Breast epithelium (tissue), 4 donors: ENCODE data around the gene TMEM41A. TPM values are rescaled to one million over a fixed set of nuclear protein-coding genes. Genes with fewer than 3 reads are reported as not detected.

Source experiments
- DNase-seq, 2 donors: peaks; one replicate each; pipeline ENCODE4 v3.0.0-alpha.2; 2019; ENCODE audit warnings: low spot score in 2 of 2
- H3K27ac ChIP-seq, 2 donors: fragments of 200-600 bp; sonication (generic) in 1 of 2; one replicate each; pipeline ENCODE4 v1.5.1; 2016 to 2019; ENCODE audit warnings: mild to moderate bottlenecking in 1 of 2
- H3K27me3 ChIP-seq, 2 donors: fragments of 200-600 bp; sonication (generic) in 1 of 2; one replicate each; pipeline versions ENCODE4 v1.5.1 to v1.6.0; 2017 to 2019; ENCODE audit warnings: control low read depth in 1 of 2, mild to moderate bottlenecking in 1 of 2
- H3K36me3 ChIP-seq: fragments of 200-600 bp; one replicate; pipeline ENCODE4 v1.5.1; 2019
- H3K4me1 ChIP-seq, 2 donors: fragments of 200-600 bp; sonication (generic); one replicate each; pipeline ENCODE4 v1.5.1; 2016 to 2019; ENCODE audit warnings: control low read depth in 1 of 2
- H3K4me3 ChIP-seq, 3 donors: fragments of 200-600 bp; sonication (generic); 1 replicate in 2 of 3; 2 replicates in 1 of 3; pipeline ENCODE4 v1.5.1; 2016 to 2019; ENCODE audit warnings: mild to moderate bottlenecking in 3 of 3, moderate library complexity in 2 of 3
- H3K9me3 ChIP-seq, 2 donors: fragments of 200-600 bp; sonication (generic) in 1 of 2; one replicate each; pipeline ENCODE4 v1.5.1; 2016 to 2019; ENCODE audit warnings: control low read depth in 1 of 2
- POLR2A ChIP-seq: fragments of 450-650 bp; IDR thresholded peaks from one replicate; pipeline ENCODE4 v1.6.1; 2016; ENCODE audit warnings: antibody characterized with exemption, mild to moderate bottlenecking, moderate library complexity
- POLR2AphosphoS5 ChIP-seq, 3 donors: sonication (generic); formaldehyde crosslinking; IDR thresholded peaks; one replicate each; pipeline ENCODE4 v1.6.1; 2017; ENCODE audit warnings: antibody characterized with exemption in 3 of 3
- intact Hi-C: fragments of 100-400 bp; cut with DNase I; formaldehyde crosslinking; loops from one replicate; pipeline ENCODE4 v1.15.1; 2023; ENCODE audit warnings: low total_unique reads
- total RNA-seq, 3 donors: library from RNA; depleted of rRNA; stranded (reverse); fragments of >200 nt; gene quantifications; one replicate each; pipeline ENCODE4 v1.1.0, GENCODE V29; 2016
- TF ChIP-seq, protein P1 (sequence below), 3 donors: fragments of 450-650 bp; IDR thresholded peaks; one replicate each; pipeline ENCODE4 v1.5.1; 2016 to 2017; ENCODE audit warnings: antibody characterized with exemption in 3 of 3, mild to moderate bottlenecking in 3 of 3, moderate library complexity in 3 of 3

Gene TMEM41A
- total RNA-seq, 3 donors from 2014 or later = 11.5 to 22.2 (median 15.1) TPM

DNA sequence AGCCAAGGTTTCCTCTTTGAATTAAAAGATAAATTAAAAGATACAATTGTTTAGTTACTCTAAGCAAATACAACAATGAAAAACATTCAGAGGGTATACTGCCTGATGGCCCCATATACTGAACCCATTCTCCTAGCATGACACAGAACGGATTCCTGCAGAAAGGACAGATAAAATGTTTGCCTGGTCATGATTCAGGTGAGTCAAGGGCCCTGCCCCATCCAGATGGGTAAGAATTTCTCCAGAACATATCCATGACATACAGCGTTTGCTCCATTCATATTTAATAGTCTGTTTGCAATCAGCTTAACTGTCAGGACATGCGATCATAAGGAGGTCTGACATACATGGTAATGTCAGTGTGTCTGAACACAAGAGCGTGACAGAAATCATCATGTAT is 8.6 kb downstream of the TMEM41A start:
- Histone ChIP-seq H3K27ac (no peak overlapping the region), H3K4me1 (no peaks in the 10 kb centered on the region), H3K27me3 (no peaks in the 10 kb centered on the region), H3K4me3 (no peak overlapping the region), H3K9me3 (no peaks in the 10 kb centered on the region), H3K36me3 (peaks cover 3% of the 10 kb centered on the region)
- DNase-seq = no peak
- TF ChIP-seq POLR2A (no peak), POLR2AphosphoS5 (IDR thresholded peaks at IDR 0.05) (no peak)
- TF ChIP-seq, protein P1, sequence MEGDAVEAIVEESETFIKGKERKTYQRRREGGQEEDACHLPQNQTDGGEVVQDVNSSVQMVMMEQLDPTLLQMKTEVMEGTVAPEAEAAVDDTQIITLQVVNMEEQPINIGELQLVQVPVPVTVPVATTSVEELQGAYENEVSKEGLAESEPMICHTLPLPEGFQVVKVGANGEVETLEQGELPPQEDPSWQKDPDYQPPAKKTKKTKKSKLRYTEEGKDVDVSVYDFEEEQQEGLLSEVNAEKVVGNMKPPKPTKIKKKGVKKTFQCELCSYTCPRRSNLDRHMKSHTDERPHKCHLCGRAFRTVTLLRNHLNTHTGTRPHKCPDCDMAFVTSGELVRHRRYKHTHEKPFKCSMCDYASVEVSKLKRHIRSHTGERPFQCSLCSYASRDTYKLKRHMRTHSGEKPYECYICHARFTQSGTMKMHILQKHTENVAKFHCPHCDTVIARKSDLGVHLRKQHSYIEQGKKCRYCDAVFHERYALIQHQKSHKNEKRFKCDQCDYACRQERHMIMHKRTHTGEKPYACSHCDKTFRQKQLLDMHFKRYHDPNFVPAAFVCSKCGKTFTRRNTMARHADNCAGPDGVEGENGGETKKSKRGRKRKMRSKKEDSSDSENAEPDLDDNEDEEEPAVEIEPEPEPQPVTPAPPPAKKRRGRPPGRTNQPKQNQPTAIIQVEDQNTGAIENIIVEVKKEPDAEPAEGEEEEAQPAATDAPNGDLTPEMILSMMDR (IDR thresholded peaks at IDR 0.05) = no peak
- intact Hi-C loops = no loop called here

DNA sequence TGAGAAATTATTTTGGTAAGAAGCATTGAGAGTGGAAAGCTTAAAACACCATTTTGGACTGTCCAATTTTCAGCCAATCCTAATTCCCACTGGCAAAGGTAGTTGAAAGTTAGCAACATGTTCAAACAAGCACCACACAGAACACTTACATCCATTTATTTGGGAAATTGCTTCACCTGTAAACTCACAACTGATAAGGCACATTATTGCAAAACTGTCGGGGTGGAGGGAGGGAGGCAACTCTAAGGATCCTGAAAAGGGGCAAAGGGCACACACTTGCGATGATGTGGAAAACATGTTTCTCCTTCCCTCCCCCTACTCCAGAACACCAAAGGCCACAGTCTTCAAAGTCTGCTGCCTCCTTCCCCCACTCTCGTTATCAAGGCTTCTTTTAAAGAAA is 9.4 kb downstream of the TMEM41A start:
- H3K4me3 ChIP-seq = no peak overlapping the region
- intact Hi-C loops = no loop called here
- no peaks in the 10 kb centered on the region for H3K4me1 ChIP-seq
- H3K27ac ChIP-seq = no peak overlapping the region
- peaks cover 3% of the 10 kb centered on the region for H3K36me3 ChIP-seq
- TF ChIP-seq, protein P1 (IDR thresholded peaks at IDR 0.05) = no peak
- no peak for DNase-seq
- no peaks in the 10 kb centered on the region for H3K9me3 ChIP-seq
- no peaks in the 10 kb centered on the region for H3K27me3 ChIP-seq

DNA sequence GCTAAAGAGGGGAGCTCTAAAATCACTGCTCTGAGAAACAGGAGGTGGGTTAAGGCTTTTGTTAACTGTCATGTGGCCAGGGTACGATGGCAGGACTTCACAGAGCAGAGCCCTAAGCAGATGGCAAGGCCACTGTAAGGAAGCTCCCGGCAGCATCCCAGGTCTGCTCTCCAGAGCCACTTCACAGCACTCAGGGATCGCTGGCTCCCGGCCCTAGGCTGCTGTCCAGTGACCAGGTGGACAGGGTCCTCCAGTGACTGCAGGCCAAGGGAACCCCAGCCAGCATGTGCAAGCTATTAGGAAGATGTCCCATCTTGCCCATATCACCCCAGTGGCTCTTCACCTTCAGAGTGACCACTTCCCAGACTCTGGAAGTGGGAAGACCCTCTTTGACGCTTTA is 10.4 kb downstream of the TMEM41A start:
- H3K4me3 ChIP-seq = no peak overlapping the region
- no peaks in the 10 kb centered on the region for H3K9me3 ChIP-seq
- DNase-seq = no peak
- H3K27me3 ChIP-seq = no peaks in the 10 kb centered on the region
- no peak overlapping the region for H3K27ac ChIP-seq
- intact Hi-C loops = no loop called here
- TF ChIP-seq, protein P1 (IDR thresholded peaks at IDR 0.05) = no peak
- TF ChIP-seq POLR2A (no peak), POLR2AphosphoS5 (IDR thresholded peaks at IDR 0.05) (no peak)
- H3K4me1 ChIP-seq = no peaks in the 10 kb centered on the region
- peaks cover 3% of the 10 kb centered on the region for H3K36me3 ChIP-seq

DNA sequence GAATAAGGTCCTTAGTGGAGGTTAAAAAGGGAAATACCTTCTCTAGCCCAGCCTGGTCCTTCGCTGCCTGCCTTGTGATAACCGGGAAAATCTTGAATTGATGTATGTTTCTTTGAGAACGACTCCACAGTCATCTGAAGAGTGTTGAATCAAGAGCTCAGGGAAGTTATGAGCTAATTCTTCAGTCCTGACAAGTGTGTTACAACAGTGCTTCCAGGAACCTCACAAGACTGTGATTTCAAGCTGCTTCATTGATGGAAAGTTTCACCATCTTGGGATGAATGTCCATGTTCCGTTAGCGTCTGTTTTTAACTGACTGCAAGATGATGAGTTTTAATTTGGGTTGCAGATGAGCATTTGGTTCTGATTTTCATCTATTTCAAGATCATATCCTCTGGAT is 12.4 kb downstream of the TMEM41A start:
- Histone ChIP-seq H3K27ac (no peak overlapping the region), H3K27me3 (no peaks in the 10 kb centered on the region), H3K4me1 (no peaks in the 10 kb centered on the region), H3K36me3 (peaks cover 3% of the 10 kb centered on the region), H3K9me3 (no peaks in the 10 kb centered on the region), H3K4me3 (no peak overlapping the region)
- no peak for DNase-seq
- intact Hi-C loops = no loop called here
- no peak for TF ChIP-seq POLR2A
- no peak for TF ChIP-seq POLR2AphosphoS5 (IDR thresholded peaks at IDR 0.05)
- TF ChIP-seq, protein P1 (IDR thresholded peaks at IDR 0.05) = no peak

DNA sequence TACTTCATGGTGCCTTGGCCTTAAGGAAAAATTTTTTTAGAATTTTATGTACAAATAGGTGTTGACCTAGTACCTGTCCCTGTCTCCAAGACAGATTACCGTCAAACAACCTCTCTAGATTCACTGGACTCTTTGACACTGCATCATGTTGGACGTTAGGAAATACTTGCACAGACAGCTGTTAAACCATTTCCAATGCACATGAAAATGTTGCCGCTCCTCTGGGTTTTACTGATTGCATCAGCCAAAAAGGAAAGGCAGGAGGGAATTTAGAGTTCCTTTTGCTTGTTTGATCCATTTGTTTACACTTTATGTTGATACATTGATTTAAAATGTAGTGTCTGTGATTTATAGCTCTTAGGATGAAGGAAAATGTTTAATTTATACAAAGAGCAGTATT is 14.5 kb downstream of the TMEM41A start:
- H3K4me1 ChIP-seq = no peaks in the 10 kb centered on the region
- intact Hi-C loops = no loop called here
- no peak for TF ChIP-seq POLR2A
- TF ChIP-seq, protein P1 (IDR thresholded peaks at IDR 0.05) = no peak
- TF ChIP-seq POLR2AphosphoS5 (IDR thresholded peaks at IDR 0.05) = no peak
- no peaks in the 10 kb centered on the region for H3K9me3 ChIP-seq
- no peak overlapping the region for H3K27ac ChIP-seq
- no peak overlapping the region for H3K4me3 ChIP-seq
- no peak for DNase-seq
- no peaks in the 10 kb centered on the region for H3K27me3 ChIP-seq
- no peaks in the 10 kb centered on the region for H3K36me3 ChIP-seq
